ENCODE measurements around the gene SHTN1.

- no peak for TF ChIP-seq CTCF (IDR thresholded peaks at IDR 0.05; ENCODE audit: low read depth, low read length, poor library complexity, severe bottlenecking)
- TF ChIP-seq EZH2phosphoT487 (IDR thresholded peaks at IDR 0.05; ENCODE audit: borderline replicate concordance, low read length) = no peak
Observed at GRCh38 chr10:116961406-116962251, 43.4 kb downstream of the SHTN1 start.

All from DOHH2 (cell line).